HG02970 (cell line): ENCODE data around the gene CHID1.

Experiments
- ATAC-seq: cut with Tn5 transposase; IDR thresholded peaks from one replicate; pipeline ENCODE4 v1.9.1; 2021; ENCODE audit warnings: mild to moderate bottlenecking, moderate library complexity, moderate number of reproducible peaks; ENCODE audit not compliant: unreplicated experiment, low FRiP score

Gene CHID1

DNA sequence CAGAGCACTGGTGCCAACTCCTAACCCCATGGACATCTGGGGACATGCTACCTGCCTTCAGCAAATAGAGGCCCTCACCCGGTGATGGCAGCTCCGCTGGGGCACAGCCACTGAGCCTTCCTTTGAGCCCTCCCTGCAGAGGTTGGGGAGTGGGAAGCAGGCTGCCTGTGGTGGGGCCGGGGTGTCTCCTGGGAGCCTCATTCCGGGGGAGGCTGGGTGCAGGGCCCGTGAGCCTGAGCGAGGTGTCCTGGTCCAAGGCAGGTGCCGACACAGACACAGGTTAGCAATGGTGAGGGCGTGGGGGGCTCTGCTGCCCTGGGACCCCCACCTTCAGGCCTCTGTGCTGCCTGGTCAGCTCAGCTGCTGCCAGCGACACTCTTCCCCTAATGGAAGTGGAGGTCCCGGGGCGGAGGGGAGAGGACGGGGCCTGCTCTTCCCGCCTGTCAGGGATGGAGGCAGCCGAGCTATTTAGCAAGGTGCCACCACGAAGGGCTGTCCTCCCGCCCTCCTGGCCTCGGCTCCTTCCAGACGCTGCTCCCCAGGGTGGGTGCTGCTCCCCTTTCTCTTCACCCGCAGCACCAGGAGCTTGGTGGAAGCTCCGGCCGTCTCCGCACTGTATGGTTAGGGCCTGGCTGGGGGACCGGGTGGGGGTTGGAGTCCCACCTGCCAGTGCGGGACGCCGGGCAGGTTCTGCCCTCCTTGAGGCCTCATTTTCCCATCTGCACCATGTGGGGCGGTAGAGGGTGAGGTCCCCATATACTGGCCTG lies 56.7 kb downstream of the CHID1 start:
- no peak for ATAC-seq

DNA sequence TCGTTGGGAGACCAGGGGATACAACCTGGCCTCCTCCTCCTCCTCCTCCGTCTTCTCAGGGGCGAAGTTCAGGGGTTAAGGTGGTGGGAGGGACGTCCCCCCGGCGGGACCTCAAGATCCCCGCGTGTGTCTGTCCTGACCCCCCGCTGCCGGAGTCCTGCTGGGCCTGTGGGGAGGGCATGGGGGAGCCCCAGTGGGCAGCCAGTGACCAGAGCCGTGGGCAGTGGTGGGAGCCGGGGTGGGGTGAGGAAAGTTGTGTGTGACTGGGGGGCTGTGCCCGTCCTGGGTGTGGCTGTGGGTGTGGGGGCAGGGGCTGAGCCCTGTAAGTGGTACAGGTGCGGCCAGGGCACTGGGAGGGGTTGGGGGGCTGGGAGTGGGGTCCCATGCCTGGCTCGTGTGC lies 57.8 kb downstream of the CHID1 start:
- ATAC-seq = no peak

DNA sequence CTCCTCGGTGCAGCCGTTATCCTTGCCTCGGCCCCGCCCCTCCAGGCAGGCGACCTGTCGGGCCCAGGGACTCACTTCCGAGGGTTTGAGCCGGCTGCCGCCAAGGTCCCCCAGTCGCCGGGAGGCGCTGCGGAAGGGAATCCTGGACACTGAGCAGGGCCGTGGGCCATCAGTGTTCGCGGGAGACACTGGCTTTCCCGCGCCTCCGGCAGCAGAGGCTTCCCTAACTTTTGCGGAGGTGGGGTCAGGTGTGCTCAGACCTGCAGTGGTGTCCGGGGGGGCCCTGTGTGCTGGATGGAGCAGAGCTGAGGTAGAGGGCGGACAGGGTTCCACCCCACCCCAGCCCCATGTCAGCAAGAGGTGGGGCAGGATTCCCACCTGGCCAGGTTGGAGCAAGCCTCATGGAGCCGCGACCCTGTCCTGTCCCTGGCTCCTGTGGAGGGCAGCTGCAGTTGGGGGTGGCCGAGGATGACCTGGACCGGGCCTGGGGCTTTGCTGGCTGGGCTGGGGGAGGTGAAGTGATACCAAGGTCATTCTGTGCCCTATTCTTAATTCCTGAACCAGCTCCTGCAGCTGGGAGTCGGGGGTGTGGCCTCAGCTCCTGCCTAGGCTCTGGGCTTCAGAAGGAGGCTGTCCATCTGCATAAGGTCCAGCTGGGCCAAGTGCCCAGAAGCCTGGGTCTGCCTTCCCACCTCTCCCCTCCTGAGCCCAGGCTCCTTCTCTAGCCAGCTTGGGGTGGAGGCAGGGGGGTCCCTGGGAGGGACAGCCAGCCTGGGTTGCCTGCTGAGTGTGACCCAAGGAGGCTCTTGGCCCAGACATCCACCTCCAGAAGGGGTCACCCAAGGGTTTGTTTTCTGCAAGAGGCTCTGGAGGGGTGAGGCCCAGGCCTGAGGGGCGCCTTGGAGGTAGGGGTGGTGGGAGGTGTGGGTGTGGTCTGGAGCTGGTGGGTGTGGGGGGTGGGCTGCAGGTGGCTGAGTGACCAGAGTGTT lies 59.5 kb downstream of the CHID1 start:
- no peak for ATAC-seq

DNA sequence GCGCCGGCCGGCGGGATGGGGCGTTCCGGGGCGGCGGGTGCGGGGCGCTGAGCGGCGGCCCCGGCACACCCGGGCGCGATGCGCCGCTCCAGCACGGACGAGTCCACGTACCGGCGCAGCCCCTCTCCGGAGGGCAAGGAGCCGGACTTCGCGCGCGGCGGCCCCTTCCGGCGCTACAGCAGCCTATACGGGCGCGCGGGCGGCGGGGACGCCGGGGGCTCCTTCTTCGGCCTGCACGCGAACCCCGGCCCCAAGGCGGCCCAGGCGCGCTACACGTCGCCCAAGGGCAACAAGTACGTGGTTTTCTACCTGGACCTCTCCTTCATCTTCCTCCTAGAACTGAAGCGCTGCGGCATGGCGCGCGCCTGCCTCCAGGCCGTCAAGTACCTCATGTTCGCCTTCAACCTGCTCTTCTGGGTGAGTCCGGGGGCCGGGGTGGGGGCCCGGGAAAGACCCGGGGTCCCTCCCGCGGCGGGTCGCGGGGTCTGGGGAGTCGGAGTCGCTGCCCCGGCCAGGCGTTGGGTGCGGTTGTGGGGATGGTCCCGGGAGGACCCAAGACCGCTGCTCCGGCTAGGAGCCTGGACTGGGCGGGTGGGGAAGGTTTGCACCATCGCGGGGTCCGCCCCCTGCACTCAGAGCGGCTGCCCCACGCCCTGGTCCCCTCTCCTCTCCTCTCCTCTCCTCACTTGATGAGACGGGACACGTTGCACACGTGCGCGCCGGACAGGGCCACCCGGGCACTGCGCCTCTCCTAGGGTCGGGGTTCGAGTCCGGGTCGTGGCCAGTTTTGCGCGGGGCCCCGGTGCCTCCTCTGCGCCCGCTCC lies 60.4 kb downstream of the CHID1 start:
- ATAC-seq = no peak

DNA sequence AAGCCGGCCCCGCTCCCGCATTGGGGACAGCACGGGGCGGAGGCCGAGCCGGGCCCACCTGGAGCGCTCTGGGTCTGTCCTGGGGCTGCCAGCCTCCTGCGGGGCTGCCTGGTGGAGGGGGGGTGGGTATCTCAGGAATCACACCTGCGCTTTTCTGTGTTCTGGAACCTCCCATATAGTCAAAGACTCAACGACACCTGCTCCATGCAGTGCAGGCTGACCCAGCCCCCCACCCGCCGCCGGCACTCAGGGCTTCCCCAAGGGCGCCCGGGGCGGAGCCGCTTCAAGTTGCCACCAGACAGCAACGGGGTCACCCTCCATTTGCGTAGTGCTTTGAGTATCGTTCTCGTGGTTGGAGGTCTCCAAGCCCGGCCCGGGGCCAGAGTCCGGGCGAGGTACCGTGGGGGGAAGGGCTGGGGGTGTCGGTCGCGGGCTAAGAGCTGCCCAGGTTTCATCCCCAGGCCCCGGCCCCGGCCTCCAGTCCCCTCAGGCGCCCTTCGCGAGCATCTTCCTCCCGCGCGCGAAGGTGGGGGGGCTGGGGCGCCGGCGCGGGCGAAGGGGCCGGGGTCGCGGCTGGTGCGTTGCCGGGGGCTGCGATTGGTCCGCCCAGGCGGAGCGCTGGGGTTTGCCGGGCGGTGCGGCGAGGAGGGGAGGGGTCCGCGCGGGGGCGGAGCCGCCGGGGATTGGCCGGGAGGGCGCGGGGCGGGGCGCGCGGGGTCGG lies 61.3 kb downstream of the CHID1 start:
- ATAC-seq = no peak

DNA sequence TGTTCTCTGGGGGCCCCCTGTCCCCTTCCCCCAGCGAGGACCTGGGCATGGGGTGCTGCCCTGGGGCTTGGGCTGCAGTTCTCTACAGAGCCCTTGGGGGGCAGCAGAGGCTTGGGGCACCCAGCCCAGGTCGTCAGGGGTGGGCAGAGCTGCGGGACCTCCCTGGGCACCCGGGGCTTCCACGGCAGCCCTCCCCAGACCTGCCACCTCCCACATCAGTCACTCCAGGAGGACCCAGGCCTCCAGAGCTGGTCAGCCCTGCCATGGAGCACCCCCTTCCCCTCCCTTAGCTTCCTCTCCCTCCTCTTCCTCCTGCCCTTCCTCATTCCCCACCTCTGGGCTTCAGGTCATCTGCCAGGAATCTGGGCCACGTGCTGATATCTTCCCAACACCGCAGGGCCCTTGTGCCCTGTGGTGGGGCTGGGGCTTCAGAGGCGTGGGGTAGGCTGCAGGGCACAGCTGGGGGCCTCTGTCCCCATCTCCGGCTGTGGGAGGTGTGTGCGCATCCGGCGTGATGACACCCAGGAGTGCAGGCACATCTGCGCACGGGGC lies 62.2 kb downstream of the CHID1 start:
- ATAC-seq = no peak

DNA sequence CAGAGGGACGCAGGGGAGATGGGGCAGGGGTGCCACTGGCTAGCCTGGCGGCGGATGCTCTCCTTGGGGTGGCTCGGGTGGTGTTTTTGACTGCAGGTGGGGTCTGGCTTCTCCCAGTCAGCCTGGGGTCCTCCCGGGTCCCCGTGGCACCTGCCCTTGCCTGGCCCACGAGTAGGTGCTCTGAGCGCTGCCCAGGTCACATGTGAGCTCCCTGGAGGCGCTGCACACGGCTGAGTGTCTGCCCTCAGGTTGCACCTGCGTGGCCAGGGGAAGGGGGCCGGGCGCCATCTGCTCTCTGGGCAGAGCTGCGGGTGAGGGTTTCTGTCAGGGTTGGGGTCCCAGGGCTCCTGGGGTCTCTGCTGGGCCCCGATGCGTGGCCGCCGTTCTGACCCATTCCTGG lies 62.7 kb downstream of the CHID1 start:
- ATAC-seq = no peak

DNA sequence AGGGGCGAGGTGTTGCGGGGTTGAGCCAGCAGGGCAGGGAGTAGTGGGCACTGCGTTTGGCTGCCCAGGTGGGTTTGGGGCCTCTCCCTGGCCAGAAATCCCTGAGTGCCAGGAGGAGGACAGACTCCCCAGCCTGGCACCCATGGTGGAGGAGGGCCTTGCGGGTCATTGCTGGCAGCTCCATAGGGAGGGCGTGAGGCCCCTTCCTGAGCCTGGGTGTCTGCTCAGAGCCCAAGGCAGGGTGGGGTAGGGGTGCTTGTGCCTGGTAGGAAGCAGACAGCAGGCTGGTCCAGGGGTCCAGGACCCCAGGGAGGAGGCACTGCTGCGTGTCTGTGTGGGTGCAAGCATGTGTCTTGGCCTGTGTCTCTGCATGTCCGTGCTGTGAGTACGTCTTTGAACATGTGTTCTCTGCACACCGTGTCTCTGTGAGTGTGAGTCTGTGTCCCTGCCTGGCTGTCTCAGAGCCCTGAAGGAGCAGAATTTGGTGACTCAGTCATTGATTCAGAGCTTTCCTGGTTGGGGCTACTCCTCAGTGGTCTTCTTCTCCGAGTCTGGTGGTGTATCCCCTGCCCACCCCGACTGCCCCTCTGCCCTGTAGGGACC lies 64.0 kb downstream of the CHID1 start:
- ATAC-seq = no peak

DNA sequence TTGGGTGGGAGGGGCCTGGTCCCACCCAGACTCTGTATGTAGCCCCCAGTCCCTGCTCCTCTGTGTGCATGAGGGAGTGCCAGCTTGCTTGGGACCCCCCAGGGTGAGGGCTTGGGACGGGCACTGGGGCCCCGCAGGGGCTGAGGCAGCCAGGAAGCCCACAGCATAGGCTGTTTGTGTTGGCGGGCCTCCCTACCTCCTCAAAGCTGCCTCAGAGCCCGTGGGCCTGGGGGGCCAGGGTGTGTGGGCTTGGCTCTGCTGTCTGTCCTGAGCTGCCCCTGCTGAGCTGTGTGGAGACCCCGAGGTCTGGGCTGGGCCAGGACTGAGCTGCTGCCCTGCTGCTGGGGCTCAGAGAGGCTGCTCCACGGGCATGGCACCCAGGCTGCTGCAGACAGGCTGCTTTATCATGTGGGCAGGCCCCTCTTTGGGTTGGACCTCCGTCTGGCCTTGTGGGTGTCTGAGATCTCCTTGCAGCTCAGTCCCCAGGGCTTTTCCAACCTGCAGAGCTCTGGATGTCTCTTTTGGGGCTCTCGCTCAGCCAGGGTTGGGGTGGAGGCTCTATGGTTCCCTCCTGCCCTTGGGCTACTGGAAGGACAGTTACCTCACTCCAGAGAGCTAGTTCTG lies 64.6 kb downstream of the CHID1 start:
- ATAC-seq = no peak

DNA sequence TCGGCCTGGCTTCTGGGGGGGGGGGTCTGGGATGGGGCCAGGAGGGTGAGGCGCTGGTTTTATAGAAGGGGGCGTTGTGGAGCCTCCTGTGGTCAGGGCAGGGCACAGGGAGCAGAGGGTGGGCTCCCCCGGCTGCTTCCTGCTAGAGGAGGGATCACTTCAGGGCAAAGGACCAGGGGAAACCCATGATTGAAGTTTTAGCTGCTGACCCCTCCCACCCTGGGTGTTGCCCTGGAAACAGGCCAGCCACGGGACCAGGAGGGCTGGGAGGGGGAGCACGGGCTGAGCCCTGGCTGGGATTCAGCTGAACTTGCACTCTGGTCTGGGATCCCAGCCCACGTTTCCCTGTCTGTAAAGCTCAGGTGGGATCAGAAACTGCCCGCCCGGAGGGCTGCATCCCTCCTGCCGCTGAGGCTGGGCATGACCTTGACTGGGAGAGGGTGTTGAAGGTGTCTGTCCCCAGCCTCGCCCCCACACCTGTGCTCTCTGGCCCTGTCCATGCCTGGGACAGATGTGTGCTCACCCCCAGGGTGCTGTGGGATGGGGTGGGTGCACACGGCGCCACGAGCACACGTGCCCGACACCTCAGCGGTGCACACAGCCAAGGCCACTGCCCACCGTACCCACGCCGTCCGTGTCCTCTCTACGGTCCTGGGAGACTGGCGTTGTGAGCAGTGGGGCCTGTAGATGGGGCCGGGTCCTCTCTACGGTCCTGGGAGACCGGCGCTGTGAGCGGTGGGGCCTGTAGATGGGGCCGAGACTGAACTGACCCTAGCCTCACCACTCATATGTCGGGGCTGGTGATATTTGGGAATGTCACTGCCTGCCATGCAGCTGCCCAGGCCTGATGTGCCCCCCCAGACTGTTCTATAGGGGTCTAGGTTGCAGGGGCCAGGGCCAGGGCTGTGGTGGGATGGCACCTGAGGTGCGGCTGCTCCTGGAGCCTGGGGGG lies 65.6 kb downstream of the CHID1 start:
- no peak for ATAC-seq

DNA sequence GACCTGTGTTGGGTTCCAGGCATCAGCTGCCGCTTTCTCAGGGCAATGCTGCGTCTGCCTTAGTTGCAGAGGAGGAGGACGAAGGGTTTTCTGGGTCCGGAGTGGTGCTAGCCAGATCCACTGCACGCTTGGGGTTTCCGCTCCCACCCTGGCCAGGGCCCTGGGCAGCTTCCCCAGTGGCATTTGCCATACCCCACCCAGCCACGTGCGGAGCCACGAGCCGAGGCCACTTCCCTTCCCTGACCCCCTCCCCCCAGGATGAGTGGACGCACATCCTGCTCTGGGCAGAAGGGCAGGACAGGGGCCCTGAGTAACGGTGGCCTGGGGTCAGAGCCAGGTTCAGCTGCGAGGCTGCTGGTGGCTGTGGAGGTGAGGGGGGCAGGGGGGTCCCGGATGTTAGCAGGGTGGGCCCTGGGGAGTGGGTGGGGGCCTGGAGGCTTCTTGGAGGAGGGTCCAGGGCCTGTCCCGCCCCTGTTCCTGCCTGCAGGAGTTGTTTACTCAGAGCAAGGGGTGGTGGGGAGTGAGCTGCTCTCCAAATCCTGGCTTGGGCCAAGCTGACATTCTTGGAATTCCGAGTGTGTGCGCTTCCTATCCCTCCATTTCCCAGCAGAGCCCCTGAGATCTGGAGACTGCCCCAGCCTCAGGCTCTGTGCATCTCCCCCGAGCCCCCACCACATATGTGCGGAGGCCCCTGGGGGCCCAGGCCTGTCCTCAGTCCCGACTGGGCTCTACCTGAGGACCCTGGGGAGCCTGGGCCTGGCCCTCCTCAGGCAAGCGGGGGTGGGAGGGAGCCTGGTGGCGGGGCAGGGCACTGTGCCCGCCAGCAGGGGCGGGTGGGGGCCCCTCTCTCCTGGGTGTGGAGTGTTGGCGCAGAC lies 66.6 kb downstream of the CHID1 start:
- no peak for ATAC-seq

DNA sequence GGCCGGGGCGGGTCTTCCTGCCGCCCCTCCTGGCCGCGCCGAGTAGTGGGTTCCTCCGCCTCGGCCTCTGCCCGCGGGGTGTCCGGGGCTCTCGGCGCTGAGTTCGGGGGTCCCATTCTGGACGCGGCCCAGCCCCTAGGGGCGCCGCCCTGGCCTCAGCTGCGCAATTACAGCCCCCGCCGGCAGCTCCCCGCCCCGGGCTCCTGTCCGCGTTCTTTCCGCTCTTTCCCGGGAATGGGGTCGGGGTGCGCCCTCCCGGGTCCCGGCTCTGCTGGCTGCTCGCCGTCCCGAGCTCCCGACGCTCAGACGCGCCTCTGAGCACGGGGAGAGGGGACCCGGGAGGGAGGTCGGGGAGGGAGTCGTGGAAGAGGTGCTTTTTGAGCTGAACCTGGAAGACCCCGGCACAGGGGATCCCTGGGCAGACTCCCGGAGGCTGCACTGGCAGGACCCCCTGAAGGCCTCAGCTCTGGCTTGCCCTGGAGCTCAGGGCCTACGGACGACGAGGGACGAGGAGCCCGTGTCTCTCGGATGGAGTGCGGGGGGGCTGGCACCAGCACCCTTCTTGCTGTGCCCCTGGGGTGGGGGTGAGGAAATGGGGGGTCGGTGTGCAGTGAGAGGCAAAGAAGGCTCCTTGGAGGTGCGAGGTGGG lies 67.4 kb downstream of the CHID1 start:
- ATAC-seq = peak; percentile 3

DNA sequence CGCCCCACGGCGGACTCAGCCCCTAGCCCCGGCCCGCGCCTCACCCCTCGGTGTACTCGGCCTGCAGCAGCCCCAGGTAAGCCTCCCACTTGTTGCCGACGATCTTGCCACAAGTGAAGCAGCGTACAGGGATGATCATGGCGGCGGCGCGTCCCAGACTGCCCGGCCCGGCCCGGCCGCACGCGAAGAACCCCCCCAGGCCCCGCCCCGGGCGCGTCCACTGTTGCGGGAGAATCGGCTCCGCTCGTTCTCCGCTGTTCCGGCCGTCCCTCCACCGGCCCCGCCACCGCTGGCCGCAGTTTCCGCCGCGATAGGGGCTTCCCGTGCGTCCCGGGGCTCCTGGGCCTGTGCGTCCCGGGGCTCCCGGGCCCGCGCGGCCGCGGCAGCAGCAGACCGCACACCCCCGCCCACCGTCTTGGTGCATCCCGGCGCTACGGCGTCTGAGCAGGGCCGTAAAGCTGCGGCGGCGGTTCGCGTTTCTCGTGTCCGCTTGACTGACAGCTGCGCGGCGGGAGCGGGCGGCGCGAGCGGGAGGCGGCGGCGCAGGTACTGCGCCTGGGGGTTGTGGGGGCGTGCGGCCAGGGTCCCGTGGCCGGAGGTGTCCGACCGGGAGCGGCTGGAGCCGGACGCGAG lies 68.1 kb downstream of the CHID1 start, which contains the start of the genes POLR2L and TSPAN4:
Gene POLR2L, minus strand, starts transcription at position 160 of the 633 bp plus-strand sequence. Its CDS starts 21 bp downstream, at position 139.
Gene TSPAN4, plus strand, starts transcription at position 483 of the 633 bp plus-strand sequence. CDS start 7,453 bp downstream, outside the sequence.
- peak; percentile 53 for ATAC-seq

DNA sequence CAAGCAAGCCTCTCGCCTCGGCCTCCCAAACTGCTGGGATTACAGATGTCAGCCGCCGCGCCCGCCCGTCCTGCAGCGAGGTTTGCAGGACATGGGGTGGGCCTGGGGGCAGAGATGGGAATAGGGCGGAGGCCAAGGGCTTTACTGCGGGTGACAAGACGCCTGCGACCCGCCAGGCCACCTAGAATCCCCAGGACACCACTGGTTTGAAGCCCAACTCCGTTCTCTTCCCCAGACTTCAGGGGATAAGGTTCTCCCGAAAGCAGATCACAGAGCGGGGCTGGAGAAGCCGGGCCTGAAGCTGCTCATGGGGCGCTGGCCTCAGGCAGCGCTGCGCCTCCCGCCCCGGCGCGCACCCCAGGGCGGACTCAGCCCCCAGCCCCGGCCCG lies 68.6 kb downstream of the CHID1 start:
- peak; percentile 3 for ATAC-seq

DNA sequence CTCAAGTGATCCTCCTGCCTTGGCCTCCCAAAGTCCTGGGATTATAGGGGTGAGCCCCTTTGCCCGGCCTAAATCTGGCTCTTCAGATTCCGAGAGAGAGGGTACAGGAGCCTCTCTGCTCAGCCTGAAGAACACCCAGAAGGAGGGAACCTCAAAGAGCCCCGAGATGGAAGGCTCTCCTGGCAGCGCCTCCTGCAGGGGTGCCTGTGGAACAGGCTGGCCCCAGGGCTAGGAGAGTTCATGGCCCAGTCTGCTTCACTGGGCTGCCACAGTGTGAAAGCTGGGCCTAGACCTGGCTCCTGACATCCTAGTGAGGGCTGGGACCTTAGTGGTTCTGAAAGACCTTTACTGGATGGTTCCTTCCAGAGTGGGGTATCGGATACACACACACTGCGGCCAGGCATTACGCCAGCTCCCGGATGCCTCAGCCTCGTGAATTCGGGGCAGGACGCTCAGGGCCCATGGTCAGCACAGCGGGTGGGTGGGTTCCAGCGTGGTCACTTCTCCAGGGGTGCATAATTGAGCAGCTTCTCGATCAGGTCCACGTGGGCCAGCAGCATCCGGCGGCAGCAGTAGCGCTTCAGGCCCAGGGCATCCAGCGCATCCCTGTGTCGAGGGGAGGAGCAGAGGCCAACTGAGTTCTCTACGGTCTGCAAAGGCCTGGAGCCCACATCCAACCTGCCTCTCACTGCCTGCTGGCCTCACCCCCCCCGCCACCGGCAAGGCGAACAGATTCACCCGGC lies 70.6 kb downstream of the CHID1 start:
- no peak for ATAC-seq
